Muscle of leg (tissue), 11 donors: ENCODE measurements around the gene MBTPS1. TPM values are rescaled to one million over a fixed set of nuclear protein-coding genes. Genes with fewer than 3 reads are reported as not detected.

Experiments
- DNase-seq: peaks from one replicate; pipeline ENCODE4 v3.0.0; 2013
- H3K27ac ChIP-seq: one replicate; pipeline ENCODE4 v1.5.1; 2013; ENCODE audit warnings: mild to moderate bottlenecking, low read length, control low read depth
- H3K27me3 ChIP-seq: one replicate; pipeline ENCODE4 v1.6.1; 2013; ENCODE audit warnings: low read length; ENCODE audit not compliant: control insufficient read depth, insufficient read depth
- H3K36me3 ChIP-seq: one replicate; pipeline ENCODE4 v1.6.1; 2013; ENCODE audit warnings: low read length; ENCODE audit not compliant: control insufficient read depth, insufficient read depth
- H3K4me1 ChIP-seq: one replicate; pipeline ENCODE4 v1.6.1; 2013; ENCODE audit warnings: low read length; ENCODE audit not compliant: control insufficient read depth, insufficient read depth
- H3K4me3 ChIP-seq: one replicate; pipeline ENCODE4 v1.5.1; 2013; ENCODE audit warnings: low read length, control low read depth
- H3K9me3 ChIP-seq: replicated peaks from 2 replicates; pipeline ENCODE4 v1.6.1; 2013; ENCODE audit warnings: low read depth, low read length; ENCODE audit not compliant: control insufficient read depth
- WGBS: methylation state at CpG from one replicate; pipeline ENCODE4 v1.1.5; 2013; ENCODE audit warnings: missing lambda C conversion rate; ENCODE audit not compliant: insufficient coverage; 5-methylcytosine and 5-hydroxymethylcytosine counted together
- polyA plus RNA-seq, 8 donors: library from polyadenylated mRNA; unstranded; fragments of 120-200 nt; gene quantifications; one replicate each; pipeline versions ENCODE4 v1.2.1 to v1.2.3, GENCODE V29; 2013; ENCODE audit warnings: inconsistent platforms in 1 of 8, low replicate concordance in 1 of 8; ENCODE audit not compliant: insufficient read length in 8 of 8, insufficient read depth in 1 of 8
- total RNA-seq: library from RNA; stranded (reverse); fragments of 120-200 nt; gene quantifications from one replicate; pipeline ENCODE4 v1.2.4, GENCODE V29; 2013

MBTPS1 gene
- total and polyA plus RNA-seq, 9 donors, result 54.8 to 91.7 (median 70.2) TPM

DNA sequence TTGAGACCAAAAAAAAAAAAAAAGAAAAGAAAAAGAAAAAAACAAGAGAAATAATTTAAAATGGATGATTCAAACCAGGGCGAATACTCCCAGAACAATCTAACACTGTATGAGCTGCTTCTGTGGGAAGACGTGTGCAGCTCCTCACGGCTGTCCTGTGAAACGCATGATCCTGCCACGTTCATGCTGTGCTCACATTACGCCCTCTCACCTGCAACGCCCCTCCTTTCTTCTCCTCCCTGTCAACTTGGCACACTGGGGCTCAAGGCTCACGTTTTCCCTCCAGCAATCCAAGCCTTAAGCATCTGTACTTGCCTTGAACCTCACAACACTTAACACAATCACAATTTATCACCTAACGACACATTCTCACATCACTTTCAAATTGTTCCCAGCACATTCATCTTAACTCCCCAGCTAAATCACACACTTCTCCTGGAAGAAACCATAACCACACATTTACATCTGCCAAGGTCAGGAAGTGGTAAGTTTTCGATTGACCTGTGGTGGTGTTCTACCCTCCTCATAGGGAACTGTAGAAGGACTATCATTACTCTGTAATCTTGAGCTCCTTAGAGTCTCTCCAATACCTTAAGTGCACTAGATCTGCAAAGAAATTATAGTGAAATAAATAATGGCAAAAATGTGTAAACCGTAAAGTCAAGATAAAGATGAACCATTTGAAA, 29.1 kb downstream of the MBTPS1 start:
- DNase-seq, result no peak
- Histone ChIP-seq H3K27ac (no peak overlapping the region), H3K9me3 (no peaks in the 10 kb centered on the region), H3K36me3 (peaks cover 65% of the 10 kb centered on the region), H3K4me3 (no peak overlapping the region), H3K27me3 (no peaks in the 10 kb centered on the region), H3K4me1 (no peaks in the 10 kb centered on the region)
- 66% methylated on average over 9 of the region's 11 CpGs for WGBS

DNA sequence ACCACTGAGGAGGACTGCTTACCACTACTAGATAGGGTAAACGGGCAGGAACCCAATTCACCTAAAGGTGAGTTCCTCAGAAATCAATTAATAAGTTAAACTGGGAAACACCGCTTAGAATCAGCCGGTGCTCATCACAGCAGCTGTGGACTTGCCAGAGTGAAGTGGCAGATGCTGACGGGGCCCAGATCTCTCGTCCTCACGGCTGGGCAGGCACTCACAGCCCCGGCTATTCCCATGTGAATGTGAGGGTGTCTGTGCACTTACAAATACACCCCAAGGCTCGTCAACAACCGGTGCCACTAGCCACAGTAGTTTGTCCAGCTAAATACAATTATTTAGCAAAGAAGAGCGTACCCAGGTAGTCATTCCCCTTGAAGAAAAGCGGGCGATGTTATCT, 29.7 kb downstream of the MBTPS1 start:
- Histone ChIP-seq H3K4me3 (no peak overlapping the region), H3K27me3 (no peaks in the 10 kb centered on the region), H3K9me3 (no peaks in the 10 kb centered on the region), H3K4me1 (no peaks in the 10 kb centered on the region), H3K27ac (no peak overlapping the region), H3K36me3 (peaks cover 65% of the 10 kb centered on the region)
- WGBS, result 87% methylated on average over 3 of the region's 12 CpGs
- no peak for DNase-seq

DNA sequence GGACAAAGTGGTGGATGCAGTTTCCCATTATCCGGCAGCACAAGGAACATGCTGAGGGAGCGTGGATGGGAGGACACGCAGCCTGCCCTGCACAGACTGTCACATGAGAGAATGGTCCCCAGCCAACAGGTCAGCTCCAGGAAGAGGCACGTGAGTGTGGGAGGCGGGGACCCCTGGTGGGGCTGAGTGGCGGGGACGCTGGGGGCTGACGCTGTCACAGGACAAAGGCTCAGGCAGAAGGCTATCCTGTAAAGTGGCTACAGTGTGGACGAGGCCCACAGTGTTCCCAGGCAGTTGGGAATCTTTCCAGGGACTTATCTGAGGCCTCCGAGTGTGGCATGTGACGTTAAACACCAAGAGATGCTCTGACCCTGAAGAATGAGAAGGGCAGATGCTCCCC, 30.4 kb downstream of the MBTPS1 start:
- no peak overlapping the region for H3K4me3 ChIP-seq
- H3K4me1 ChIP-seq, result no peaks in the 10 kb centered on the region
- WGBS, result 73% methylated on average over 11 of the region's 11 CpGs
- no peaks in the 10 kb centered on the region for H3K9me3 ChIP-seq
- H3K27me3 ChIP-seq, result no peaks in the 10 kb centered on the region
- DNase-seq, result no peak
- peaks cover 65% of the 10 kb centered on the region for H3K36me3 ChIP-seq
- no peak overlapping the region for H3K27ac ChIP-seq

DNA sequence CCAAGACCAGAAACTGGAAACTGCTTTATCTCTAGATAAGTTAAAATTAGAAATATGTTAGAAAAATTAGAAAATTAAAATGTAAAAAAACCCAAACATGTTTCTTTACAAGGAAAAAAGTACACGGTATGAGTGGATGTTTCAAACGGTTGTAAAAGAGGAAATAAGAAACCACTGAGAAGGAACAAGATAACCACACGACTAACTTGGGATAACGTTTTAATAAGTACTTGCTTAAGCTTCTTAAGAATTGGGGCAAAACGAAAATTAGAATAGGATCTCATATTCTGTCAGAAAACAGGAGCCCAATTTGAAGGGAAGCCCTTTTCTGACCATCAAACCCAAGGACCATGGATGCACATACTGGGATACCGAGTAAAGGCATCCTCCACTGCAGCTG, 31.0 kb downstream of the MBTPS1 start:
- Histone ChIP-seq H3K27ac (no peak overlapping the region), H3K9me3 (no peaks in the 10 kb centered on the region), H3K4me1 (no peaks in the 10 kb centered on the region), H3K36me3 (peaks cover 67% of the 10 kb centered on the region), H3K4me3 (no peak overlapping the region), H3K27me3 (no peaks in the 10 kb centered on the region)
- 80% methylated on average over 2 of the region's 6 CpGs for WGBS
- no peak for DNase-seq

DNA sequence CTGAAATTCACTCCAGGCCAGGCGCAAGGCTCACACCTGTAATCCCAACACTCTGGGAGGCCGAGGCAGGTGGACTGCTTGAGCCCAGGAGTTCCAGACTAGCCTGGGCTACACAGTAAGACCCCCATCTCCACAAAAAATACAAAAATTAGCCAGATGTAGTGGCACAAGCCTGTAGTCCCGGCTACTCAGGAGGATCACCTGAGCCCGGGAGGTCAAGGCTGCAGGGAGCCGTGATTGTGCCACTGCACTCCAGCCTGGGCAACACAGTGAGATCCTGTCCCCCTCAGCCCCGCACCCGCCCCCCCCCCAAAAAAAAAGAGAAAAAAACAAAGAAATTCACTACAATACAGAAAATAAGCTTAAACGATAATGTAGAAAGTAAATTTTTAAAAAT, 31.5 kb downstream of the MBTPS1 start:
- H3K27ac ChIP-seq, result no peak overlapping the region
- H3K4me1 ChIP-seq, result no peaks in the 10 kb centered on the region
- no peaks in the 10 kb centered on the region for H3K27me3 ChIP-seq

DNA sequence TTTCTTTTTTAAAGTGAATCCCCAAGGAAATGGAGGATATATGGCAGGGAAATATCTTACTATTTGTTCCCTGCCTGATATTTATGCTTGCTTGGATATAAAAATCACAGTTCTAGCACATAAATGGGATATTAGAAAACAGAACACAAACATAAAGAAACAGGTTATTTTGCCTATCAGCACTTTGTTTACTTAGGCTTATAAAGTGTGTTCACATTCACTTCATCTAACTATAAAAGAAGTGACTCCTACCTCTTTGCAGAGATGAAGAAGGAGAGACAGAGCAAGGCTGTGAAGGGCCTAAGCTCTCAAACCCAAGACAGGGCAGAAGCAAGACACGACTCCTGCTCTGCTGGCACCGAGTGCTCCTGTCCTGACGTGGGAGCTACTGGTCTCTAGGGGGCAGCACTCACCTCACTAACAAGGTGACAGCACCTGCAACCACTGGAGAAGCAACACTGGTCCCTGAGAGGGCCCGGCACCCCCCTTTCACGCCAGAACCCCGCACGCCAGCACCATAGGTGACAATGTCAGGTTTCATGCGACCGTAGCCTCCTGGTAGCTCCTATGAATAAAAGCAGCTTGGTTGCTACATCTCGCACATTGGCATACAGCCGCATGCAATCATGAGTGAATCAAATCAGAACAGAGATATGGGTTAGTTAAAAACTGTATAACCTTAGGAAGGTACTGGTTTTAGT, 32.0 kb downstream of the MBTPS1 start:
- 52% methylated on average over 10 of the region's 11 CpGs for WGBS
- Histone ChIP-seq H3K4me1 (no peaks in the 10 kb centered on the region), H3K27me3 (no peaks in the 10 kb centered on the region), H3K36me3 (peaks cover 70% of the 10 kb centered on the region), H3K9me3 (no peaks in the 10 kb centered on the region), H3K27ac (no peak overlapping the region), H3K4me3 (no peak overlapping the region)
- DNase-seq, result peak; percentile 37

More for the DNA sequence above, 31.5 kb downstream of the MBTPS1 start:
- Histone ChIP-seq H3K9me3 (no peaks in the 10 kb centered on the region), H3K36me3 (peaks cover 71% of the 10 kb centered on the region), H3K4me3 (no peak overlapping the region)
- DNase-seq, result no peak
- WGBS, result 90% methylated on average over 2 of the region's 8 CpGs

DNA sequence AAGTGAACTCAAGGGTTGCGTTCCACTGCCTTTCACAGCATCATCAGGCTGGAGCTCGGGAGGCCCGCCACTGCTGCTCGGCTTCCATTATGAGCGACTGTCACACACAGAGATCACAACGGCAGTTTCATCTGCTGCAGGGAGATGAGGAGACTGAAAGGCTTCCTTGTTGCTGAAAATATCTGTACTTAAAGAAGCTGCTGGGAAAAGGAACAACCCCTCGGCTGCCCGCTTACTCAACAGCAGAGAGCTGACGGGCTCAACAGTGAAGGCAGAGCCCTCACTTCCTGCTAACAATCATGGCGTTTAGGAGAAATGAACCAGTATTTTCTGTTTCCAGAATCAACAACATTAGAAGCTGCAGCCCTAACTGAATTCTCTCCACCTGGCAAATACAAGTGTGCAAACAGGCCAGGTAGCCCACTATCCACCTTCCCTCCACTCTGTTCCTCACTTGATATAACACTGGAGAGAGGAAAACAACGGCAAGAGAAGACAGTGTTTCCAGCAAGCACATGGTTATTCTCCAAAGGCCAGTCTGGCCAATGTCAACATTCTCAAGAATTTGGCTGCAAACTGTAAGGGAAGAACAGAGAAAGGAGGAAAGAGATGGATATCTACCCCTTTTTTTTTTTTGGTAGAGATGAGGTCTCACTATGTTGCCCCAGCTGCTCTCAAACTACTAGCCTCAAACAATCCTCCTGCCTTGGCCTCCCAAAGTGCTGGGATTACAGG, 33.7 kb downstream of the MBTPS1 start:
- peaks cover 69% of the 10 kb centered on the region for H3K36me3 ChIP-seq

DNA sequence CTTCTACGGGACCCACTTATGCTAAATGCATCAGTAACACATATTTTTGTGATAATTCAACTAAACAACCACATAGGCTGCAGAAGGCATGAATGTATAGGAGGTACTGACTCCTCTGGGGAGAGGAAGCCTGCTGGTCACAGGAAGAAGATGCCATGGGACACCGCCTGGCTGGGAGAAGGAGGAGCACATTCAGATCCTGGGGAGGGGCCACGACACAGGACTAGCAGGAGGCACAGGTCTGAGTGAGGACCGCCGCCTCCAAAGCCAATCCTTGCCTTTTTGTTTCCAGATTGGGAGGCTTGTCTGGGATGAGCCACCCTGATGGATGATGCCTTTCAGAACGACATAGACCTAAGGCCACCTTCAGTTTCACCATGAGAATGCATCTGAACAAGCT, 34.6 kb downstream of the MBTPS1 start:
- H3K36me3 ChIP-seq, result peaks cover 63% of the 10 kb centered on the region
- H3K4me1 ChIP-seq, result no peaks in the 10 kb centered on the region
- no peak overlapping the region for H3K27ac ChIP-seq

More for the DNA sequence above, 33.7 kb downstream of the MBTPS1 start:
- Histone ChIP-seq H3K9me3 (no peaks in the 10 kb centered on the region), H3K27me3 (no peaks in the 10 kb centered on the region), H3K27ac (no peak overlapping the region), H3K4me3 (no peak overlapping the region), H3K4me1 (no peaks in the 10 kb centered on the region)
- DNase-seq, result peak; percentile 30
- 94% methylated on average over 9 of the region's 11 CpGs for WGBS

DNA sequence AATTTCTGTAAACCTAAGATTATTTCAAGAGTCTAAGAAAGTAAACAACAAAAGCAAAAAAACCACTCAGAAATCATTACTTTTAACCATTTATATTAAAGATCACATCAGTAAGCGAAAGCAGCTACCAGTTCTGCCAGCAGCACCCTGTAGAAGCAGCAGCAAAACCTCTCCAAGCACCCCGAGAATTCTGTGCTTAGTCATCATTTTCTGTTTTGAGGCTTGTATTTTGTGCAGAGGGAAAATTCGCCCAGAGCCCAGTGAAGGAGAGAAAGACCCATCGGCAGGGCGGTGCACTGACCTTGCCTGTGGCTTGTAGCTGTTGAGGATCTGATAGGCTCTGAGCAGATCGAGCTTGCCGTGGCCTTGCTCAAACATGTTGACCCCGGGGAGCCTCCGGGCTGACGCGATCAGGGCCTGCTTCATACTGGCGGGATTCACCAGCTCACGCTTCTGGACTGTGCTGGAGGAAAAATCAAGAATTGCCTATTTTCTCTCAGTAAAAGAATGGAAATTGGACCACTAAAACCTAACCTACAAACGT, 35.2 kb downstream of the MBTPS1 start:
- DNase-seq, result no peak
- 76% methylated on average over 5 of the region's 14 CpGs for WGBS
- no peak overlapping the region for H3K27ac ChIP-seq
- no peaks in the 10 kb centered on the region for H3K4me1 ChIP-seq
- no peaks in the 10 kb centered on the region for H3K27me3 ChIP-seq
- H3K36me3 ChIP-seq, result peaks cover 61% of the 10 kb centered on the region
- no peak overlapping the region for H3K4me3 ChIP-seq
- H3K9me3 ChIP-seq, result no peaks in the 10 kb centered on the region

More for the DNA sequence above, 34.6 kb downstream of the MBTPS1 start:
- no peak for DNase-seq
- H3K9me3 ChIP-seq, result no peaks in the 10 kb centered on the region
- H3K4me3 ChIP-seq, result no peak overlapping the region
- WGBS, result no CpG with 5 or more reads among the region's 6 CpGs
- no peaks in the 10 kb centered on the region for H3K27me3 ChIP-seq

DNA sequence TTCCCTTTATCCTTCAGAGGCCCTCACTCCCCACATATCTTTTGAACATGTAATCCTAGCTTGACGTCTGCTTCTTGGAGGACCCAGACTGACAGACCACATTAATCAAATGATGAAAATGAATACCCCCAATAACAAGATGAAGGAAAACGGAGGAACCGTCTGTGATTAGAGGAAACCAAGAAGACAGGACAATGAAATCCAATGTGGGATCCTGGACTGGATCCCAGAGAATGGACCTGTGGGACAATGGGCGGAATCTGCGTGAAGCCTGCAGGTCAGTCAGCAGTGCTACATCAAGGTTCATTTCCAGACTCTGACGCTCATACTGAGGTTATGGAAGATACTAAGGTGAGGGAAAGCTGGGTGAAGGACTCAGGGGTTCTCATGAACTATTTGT, 35.9 kb downstream of the MBTPS1 start:
- H3K4me3 ChIP-seq, result no peak overlapping the region
- 65% methylated on average over 5 of the region's 6 CpGs for WGBS
- H3K9me3 ChIP-seq, result no peaks in the 10 kb centered on the region
- H3K4me1 ChIP-seq, result no peaks in the 10 kb centered on the region
- H3K27ac ChIP-seq, result no peak overlapping the region
- H3K27me3 ChIP-seq, result no peaks in the 10 kb centered on the region
- peaks cover 56% of the 10 kb centered on the region for H3K36me3 ChIP-seq
- DNase-seq, result no peak
